CD4-positive, alpha-beta T cell treated with Interleukin-2 at 100 ng/mL for 4 hours (primary cell): ENCODE measurements around the gene CD300A.
"Not testable (repeated sequence)": the region's sequence is repeated elsewhere in the genome, so short reads cannot be mapped to it uniquely, and the experiment has no call there.

Source experiments
- DNase-seq: peaks from one replicate; pipeline ENCODE4 v3.0.0-alpha.2; 2020; ENCODE audit warnings: low spot score

Gene CD300A

DNA sequence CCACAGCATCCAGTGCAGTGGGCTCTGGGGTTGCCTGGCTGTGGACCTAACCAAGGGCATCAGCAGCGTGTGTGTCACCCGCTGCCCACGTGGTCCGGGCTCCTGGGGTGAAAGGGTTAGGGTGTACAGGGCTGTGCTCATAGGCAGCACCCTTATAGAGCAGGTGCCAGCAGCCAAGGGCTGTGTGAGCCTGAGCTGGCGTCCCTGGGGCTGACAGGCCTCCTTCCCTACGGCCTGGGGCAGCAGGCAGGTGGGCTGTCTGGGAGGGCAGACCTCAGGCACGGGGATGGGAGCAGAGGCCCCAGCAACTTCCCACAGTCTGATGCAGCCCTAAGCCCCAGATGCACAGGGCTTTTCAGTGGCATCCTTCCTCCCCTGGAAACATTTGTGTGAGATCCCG, 13.9 kb downstream of the CD300A start:
- no peak for DNase-seq

GRCh38 chr17:74481621-74482020, 15.2 kb downstream of the CD300A start:
- no peak for DNase-seq

GRCh38 chr17:74484066-74484465, 17.6 kb downstream of the CD300A start:
- no peak for DNase-seq

DNA sequence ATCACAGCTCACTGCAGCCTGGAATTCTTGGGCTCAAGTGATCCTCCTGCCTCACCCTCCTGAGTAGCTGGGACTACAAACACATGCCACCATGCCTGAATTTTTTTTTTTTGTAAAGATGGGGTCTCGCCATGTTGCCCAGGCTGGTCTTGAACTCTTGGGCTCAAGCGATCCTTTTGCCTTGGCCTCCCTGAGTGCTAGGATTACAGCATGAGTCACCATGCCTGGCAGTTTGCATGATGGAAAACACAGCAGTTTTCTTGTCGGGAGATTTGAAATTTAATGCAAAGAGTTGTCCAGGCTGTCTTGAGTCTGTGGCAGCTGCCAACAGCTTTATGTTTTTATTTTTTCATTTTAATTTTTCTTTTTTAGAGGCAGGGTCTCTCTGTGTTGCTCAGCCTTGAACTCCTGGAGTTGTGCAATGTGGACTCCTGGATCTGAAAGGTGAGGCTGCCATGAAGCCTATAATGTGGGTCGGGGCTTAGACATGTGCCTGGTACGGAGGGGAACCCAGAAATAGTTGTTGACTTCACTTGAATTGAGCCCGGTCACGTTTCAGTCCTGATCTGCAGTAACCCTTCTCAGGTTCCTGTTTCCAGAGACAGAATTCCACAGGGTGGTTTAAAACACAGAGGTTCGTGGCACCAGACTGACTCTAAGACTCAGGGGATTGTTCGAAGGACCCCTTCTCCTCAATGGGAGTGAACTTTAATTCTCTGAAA, 18.7 kb downstream of the CD300A start:
- DNase-seq = no peak

DNA sequence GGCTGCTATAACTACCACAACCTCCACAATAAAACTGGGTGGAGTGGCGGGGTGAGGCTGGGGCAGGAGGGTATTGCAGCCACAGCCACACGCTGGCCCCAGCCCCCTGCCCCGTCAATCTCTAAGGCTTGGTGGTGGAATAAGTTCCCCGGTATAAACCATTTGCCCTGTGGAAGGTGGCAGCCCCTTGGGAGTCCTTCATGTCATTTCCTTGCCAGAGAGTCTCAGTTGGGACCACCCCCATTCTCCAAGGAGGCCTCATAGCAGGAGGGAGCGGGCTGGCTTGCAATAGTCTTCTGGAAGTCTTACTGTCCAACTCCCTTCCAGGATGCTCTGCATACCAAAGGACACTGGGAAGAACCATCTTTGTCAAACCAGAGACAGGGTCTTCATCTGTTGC, 19.4 kb downstream of the CD300A start:
- no peak for DNase-seq

GRCh38 chr17:74488276-74488675, 21.8 kb downstream of the CD300A start:
- DNase-seq = not testable (repeated sequence)

DNA sequence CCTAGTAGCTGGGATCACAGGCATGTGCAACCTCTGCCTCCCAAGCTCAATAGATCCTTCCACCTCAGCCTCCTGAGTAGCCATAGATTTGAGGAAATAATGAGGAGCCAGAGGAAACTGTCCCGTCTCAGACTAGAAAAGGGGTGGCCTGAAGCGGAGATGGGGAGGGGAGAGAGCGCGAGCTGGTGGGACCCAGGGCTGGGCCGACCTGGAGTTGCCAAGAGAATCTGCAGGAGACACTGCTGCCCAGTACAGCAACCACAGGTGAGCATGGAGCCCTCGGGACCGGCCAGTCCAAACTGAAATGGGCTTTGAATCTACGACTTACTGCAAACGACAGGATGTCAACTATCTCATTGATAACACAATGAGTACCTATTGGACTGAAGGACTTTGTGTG, 24.3 kb downstream of the CD300A start:
- DNase-seq = no peak

DNA sequence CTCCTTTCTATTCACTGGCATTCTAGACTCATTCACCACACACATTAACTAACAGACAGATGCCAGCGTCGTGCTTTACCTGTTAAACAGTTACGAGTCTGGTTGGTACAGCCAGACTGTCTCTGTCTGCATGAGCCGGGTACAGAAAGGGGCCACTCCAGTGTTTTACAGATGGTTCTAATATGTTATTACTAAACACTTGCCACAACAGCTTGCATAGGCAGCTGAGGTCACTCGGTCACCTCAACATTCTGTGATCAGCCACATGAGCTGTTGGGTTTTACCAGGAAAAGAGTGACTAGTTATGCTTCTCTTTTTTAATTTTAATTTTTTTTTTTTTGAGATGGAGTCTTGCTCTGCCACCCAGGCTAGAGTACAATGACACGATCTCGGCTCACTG, 25.2 kb downstream of the CD300A start:
- DNase-seq = peak; percentile 54

DNA sequence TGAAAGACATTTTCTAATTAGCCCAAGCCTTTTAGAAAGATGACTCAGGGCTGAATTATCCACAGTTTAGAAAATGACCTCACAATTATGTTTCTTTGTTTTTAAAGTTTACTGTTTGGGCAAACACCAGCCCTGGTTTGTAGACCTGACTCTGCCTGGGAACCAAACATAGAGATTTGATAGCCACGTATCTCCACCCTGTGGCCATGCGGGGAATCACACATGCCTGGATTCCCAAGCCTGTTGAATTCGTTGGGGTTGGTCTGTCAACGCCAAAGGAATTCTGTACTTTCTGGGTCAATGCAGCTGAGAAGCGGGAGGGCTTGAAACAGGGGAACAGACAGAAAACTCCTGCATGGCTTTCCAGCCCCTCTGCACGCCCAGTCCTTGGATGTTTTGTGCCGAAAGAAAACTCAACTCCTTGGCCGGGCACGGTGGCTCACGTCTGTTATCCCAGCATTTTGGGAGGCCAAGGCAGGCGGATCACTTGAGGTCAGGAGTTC, 26.9 kb downstream of the CD300A start:
- peak; percentile 78 for DNase-seq

GRCh38 chr17:74497471-74497870, 31.0 kb downstream of the CD300A start:
- no peak for DNase-seq

DNA sequence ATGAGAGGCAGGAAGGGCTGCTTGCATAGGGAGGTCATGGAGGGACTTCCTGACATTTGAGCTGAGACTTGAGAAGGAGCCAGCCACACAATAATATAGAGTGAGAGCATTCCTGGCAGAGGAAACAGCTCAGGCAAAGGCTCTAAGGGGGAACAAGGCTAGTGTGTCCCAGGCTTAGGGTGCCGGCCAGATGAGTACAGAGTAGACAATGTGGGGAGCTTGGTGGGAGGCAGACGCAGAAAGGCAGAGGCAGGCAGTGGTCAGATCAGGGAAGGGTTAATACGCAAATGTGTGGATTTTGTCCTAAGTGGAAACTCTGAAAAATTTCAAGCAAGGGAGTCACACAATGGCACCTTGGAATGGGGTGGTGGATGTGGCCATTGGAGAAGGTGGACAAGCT, 33.6 kb downstream of the CD300A start:
- no peak for DNase-seq

- no peak for DNase-seq
Measured at GRCh38 chr17:74502861-74503260, 36.4 kb downstream of the CD300A start.

GRCh38 chr17:74503949-74504348, 37.5 kb downstream of the CD300A start:
- not testable (repeated sequence) for DNase-seq

GRCh38 chr17:74508156-74508555, 41.7 kb downstream of the CD300A start:
- DNase-seq = no peak

- DNase-seq = no peak
Measured at GRCh38 chr17:74512036-74512435, 45.6 kb downstream of the CD300A start.

- no peak for DNase-seq
Measured at GRCh38 chr17:74512624-74513091, 46.2 kb downstream of the CD300A start.

DNA sequence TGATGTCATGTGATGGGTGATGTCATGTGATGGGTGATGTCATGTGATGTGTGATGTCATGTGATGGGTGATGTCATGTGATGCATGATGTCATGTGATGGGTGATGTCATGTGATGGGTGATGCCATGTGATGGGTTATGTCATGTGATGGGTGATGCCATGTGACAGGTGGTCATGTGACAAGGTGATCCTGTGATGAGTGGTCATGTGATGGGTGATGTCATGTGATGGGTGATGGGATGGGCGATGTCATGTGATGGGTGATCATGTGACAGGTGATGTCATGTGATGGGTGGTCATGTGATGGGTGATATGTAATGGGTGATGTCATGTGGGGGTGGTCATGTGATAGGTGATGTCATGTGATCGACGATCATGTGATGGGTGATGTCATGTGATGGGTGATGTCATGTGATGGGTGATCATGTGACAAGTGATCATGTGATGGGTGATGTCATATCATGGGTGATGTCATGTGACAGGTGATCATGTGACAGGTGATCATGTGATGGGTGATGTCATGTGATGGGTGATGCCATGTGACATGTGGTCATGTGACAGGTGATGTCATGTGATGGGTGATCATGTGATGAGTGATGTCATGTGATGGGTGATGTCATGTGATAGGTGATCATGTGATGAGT, 47.7 kb downstream of the CD300A start:
- DNase-seq = no peak

DNA sequence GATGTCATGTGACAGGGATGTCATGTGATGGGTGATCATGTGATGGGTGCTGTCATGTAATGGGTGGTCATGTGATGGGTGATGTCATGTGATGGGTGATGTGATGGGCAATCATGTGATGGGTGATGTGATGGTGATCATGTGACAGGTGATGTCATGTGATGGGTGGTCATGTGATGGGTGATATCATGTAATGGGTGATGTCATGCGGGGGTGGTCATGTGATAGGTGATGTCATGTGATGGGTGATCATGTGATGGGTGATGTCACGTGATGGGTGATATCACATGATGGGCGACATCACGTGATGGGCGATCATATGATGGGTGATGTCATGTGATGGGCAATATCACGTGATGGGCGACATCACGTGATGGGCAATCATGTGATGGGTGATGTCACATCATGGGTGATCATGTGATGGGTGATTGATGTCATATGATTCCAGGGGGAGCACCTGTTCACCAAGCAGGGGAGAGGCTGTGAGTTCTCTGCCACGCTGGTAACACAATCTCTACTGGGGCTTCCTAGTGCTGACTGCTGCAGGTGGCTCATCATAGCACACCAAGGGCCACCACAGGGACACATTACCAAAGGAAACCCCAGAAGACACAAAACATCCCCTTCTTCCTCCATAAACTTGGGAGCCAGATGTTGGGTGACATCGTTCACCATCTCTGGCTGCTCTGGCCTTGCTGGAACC, 48.3 kb downstream of the CD300A start:
- no peak for DNase-seq

GRCh38 chr17:74515941-74516340, 49.5 kb downstream of the CD300A start:
- no peak for DNase-seq

DNA sequence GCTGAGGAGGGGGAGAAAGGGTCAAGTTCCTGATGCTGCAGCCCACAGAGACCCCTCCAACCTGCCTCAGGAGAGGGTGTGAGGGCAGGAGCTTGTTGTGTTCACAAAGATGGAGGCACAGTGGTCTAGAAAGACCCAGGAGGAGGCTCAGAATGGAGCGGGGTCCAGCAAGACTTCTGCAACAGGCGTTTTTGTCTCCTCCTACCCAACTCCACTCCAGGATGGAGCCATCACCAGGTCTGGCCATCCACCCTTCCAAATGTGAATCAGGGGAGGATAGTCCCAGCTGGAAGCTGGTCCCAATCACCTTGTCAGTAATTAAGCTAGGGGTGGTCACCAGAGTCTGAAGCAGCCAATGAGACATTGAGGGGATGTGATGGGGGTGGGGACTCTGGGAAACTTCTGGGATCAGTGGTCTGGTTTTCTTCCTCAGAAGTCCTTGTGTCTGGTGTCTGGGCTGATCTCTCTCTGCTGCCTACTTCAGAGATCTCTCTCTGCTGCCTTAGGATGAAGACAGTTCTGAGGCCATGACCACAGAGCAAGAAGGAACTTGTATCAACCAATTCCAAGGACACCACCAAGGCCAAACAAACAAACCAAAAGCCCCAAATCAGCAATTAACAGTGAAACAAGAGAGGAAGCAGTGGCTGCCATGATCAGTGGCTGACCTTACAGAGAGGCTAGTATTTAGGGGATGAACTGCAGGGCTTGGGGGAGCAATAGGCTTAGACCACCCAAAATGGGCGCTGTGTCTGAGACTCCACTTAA, 50.3 kb downstream of the CD300A start:
- DNase-seq = no peak

- DNase-seq = not testable (repeated sequence)
Measured at GRCh38 chr17:74518413-74518981, 52.1 kb downstream of the CD300A start.

DNA sequence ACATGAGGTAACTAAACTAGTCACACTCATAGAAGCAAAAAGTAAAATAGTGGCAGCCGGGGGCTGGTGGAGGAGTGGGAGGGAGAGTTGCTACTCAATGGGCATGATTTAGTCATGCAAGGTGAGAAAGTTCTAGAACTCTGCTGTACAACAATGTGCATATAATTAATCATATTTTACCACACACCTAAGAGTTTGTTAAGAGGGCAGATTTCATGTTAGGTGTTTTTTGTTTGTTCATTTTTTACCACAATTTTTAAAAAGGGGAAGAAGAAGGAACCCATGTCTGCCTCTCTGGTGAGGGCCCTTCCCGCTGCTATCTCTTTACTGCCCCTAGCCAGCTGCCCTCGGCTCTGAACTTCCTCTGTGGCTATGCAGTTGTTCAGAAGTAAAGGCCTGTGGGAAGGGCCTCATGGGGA, 53.6 kb downstream of the CD300A start:
- DNase-seq = no peak
